ENCODE results near the gene SLC16A2.

SLC16A2 gene

GRCh38 chrX:74535086-74535407 lies 113.8 kb downstream of the SLC16A2 start:
- H3K36me3 Mint-ChIP-seq, result no peaks in the 10 kb centered on the region
- H3K9me3 Mint-ChIP-seq, result no peaks in the 10 kb centered on the region
- H3K4me3 Mint-ChIP-seq, result no peak overlapping the region
- no peaks in the 10 kb centered on the region for H3K27me3 Mint-ChIP-seq
- H3K4me1 Mint-ChIP-seq, result peaks cover 9% of the 10 kb centered on the region
- H3K27ac Mint-ChIP-seq, result peak overlapping the region; percentile 23

GRCh38 chrX:74535408-74536151 lies 114.3 kb downstream of the SLC16A2 start:
- no peaks in the 10 kb centered on the region for H3K36me3 Mint-ChIP-seq
- peak overlapping the region; percentile 80 for H3K4me3 Mint-ChIP-seq
- H3K9me3 Mint-ChIP-seq, result no peaks in the 10 kb centered on the region
- H3K27me3 Mint-ChIP-seq, result no peaks in the 10 kb centered on the region
- peaks cover 9% of the 10 kb centered on the region for H3K4me1 Mint-ChIP-seq
- peak overlapping the region; percentile 35 for H3K27ac Mint-ChIP-seq

GRCh38 chrX:74536152-74536831 lies 115.0 kb downstream of the SLC16A2 start:
- Mint-ChIP-seq H3K9me3 (no peaks in the 10 kb centered on the region), H3K4me1 (peaks cover 9% of the 10 kb centered on the region), H3K27ac (no peak overlapping the region), H3K36me3 (no peaks in the 10 kb centered on the region), H3K27me3 (no peaks in the 10 kb centered on the region), H3K4me3 (peak overlapping the region; percentile 80)

GRCh38 chrX:74536832-74537371 lies 115.6 kb downstream of the SLC16A2 start:
- Mint-ChIP-seq H3K27ac (peak overlapping the region; percentile 70), H3K9me3 (no peaks in the 10 kb centered on the region), H3K4me3 (peak overlapping the region; percentile 80), H3K4me1 (peaks cover 9% of the 10 kb centered on the region), H3K27me3 (no peaks in the 10 kb centered on the region), H3K36me3 (no peaks in the 10 kb centered on the region)

- Mint-ChIP-seq H3K27ac (no peak overlapping the region), H3K4me1 (peaks cover 6% of the 10 kb centered on the region), H3K27me3 (no peaks in the 10 kb centered on the region), H3K4me3 (no peak overlapping the region), H3K9me3 (no peaks in the 10 kb centered on the region), H3K36me3 (no peaks in the 10 kb centered on the region)
Observed at GRCh38 chrX:74540635-74541249, 119.4 kb downstream of the SLC16A2 start.

GRCh38 chrX:74545880-74546523 lies 124.7 kb downstream of the SLC16A2 start:
- Mint-ChIP-seq H3K4me1 (peaks cover 4% of the 10 kb centered on the region), H3K27me3 (no peaks in the 10 kb centered on the region), H3K36me3 (no peaks in the 10 kb centered on the region), H3K27ac (no peak overlapping the region), H3K9me3 (no peaks in the 10 kb centered on the region), H3K4me3 (no peak overlapping the region)

- no peaks in the 10 kb centered on the region for H3K36me3 Mint-ChIP-seq
- H3K4me3 Mint-ChIP-seq, result no peak overlapping the region
- no peak overlapping the region for H3K27ac Mint-ChIP-seq
- H3K27me3 Mint-ChIP-seq, result no peaks in the 10 kb centered on the region
- H3K9me3 Mint-ChIP-seq, result no peaks in the 10 kb centered on the region
- peaks cover 4% of the 10 kb centered on the region for H3K4me1 Mint-ChIP-seq
Observed at GRCh38 chrX:74546984-74547383, 125.7 kb downstream of the SLC16A2 start.

GRCh38 chrX:74550295-74550802 lies 129.1 kb downstream of the SLC16A2 start:
- Mint-ChIP-seq H3K27ac (no peak overlapping the region), H3K36me3 (no peaks in the 10 kb centered on the region), H3K4me3 (peak overlapping the region; percentile 51), H3K9me3 (no peaks in the 10 kb centered on the region), H3K27me3 (no peaks in the 10 kb centered on the region), H3K4me1 (peaks cover 4% of the 10 kb centered on the region)

- Mint-ChIP-seq H3K9me3 (no peaks in the 10 kb centered on the region), H3K36me3 (no peaks in the 10 kb centered on the region), H3K27ac (no peak overlapping the region), H3K27me3 (no peaks in the 10 kb centered on the region), H3K4me3 (no peak overlapping the region), H3K4me1 (peaks cover 4% of the 10 kb centered on the region)
Observed at GRCh38 chrX:74551934-74552333, 130.6 kb downstream of the SLC16A2 start.

GRCh38 chrX:74557378-74557777 lies 136.1 kb downstream of the SLC16A2 start:
- Mint-ChIP-seq H3K27me3 (no peaks in the 10 kb centered on the region), H3K9me3 (no peaks in the 10 kb centered on the region), H3K4me1 (no peaks in the 10 kb centered on the region), H3K36me3 (peaks cover 1% of the 10 kb centered on the region), H3K27ac (no peak overlapping the region), H3K4me3 (no peak overlapping the region)

- no peak overlapping the region for H3K27ac Mint-ChIP-seq
Observed at GRCh38 chrX:74578137-74578536, 156.8 kb downstream of the SLC16A2 start.

GRCh38 chrX:74579597-74580198 lies 158.4 kb downstream of the SLC16A2 start:
- Mint-ChIP-seq H3K4me1 (peaks cover under 1% of the 10 kb centered on the region), H3K9me3 (no peaks in the 10 kb centered on the region), H3K4me3 (no peak overlapping the region), H3K36me3 (no peaks in the 10 kb centered on the region), H3K27ac (peak overlapping the region; percentile 59), H3K27me3 (no peaks in the 10 kb centered on the region)

More at GRCh38 chrX:74578137-74578536, 156.8 kb downstream of the SLC16A2 start:
- Mint-ChIP-seq H3K4me1 (no peaks in the 10 kb centered on the region), H3K36me3 (no peaks in the 10 kb centered on the region), H3K9me3 (no peaks in the 10 kb centered on the region), H3K4me3 (no peak overlapping the region), H3K27me3 (no peaks in the 10 kb centered on the region)

Data from activated naive CD4-positive, alpha-beta T cell treated with anti-CD3 and anti-CD28 coated beads, Interleukin-2, amount 50 U/mL, for 24 hours (primary cell).